ENCODE measurements around the gene EFCAB8. TPM values are rescaled to one million over a fixed set of nuclear protein-coding genes. Genes with fewer than 3 reads are reported as not detected.

The EFCAB8 gene
- total and polyA plus RNA-seq, 2 donors from 2014 or later, result 0.13 TPM; not detected in 1

- Histone ChIP-seq H3K9me3 (ENCODE audit: control insufficient read depth in 2 of 3, insufficient read depth in 1 of 3, low read length in 3 of 3) (no peaks in the 10 kb centered on the region), H3K27ac (ENCODE audit: low read depth in 2 of 2, low read length in 2 of 2) (no peak overlapping the region), H3K36me3 (ENCODE audit: control insufficient read depth in 2 of 3, insufficient read depth in 3 of 3, low read length in 3 of 3) (no peaks in the 10 kb centered on the region), H3K4me3 (ENCODE audit: low read length in 3 of 3) (no peak overlapping the region), H3K27me3 (ENCODE audit: control insufficient read depth, insufficient read depth, low read length) (no peaks in the 10 kb centered on the region), H3K4me1 (ENCODE audit: control insufficient read depth in 2 of 3, insufficient read depth in 2 of 3, low read depth in 1 of 3, low read length in 3 of 3) (no peaks in the 10 kb centered on the region), H3K9ac (ENCODE audit: low read length in 3 of 3) (no peak overlapping the region)
- FAIRE-seq, result no peak
- intact Hi-C loops (cut with DNase I), result no loop called here
- peak in 1 of 5 donors; percentile 43 for DNase-seq
- no peak for TF ChIP-seq CTCF (IDR thresholded peaks at IDR 0.05; ENCODE audit: borderline replicate concordance, extremely low read depth, insufficient read depth)
Observed at GRCh38 chr20:32968478-32969241, 109.9 kb downstream of the EFCAB8 start.

DNA sequence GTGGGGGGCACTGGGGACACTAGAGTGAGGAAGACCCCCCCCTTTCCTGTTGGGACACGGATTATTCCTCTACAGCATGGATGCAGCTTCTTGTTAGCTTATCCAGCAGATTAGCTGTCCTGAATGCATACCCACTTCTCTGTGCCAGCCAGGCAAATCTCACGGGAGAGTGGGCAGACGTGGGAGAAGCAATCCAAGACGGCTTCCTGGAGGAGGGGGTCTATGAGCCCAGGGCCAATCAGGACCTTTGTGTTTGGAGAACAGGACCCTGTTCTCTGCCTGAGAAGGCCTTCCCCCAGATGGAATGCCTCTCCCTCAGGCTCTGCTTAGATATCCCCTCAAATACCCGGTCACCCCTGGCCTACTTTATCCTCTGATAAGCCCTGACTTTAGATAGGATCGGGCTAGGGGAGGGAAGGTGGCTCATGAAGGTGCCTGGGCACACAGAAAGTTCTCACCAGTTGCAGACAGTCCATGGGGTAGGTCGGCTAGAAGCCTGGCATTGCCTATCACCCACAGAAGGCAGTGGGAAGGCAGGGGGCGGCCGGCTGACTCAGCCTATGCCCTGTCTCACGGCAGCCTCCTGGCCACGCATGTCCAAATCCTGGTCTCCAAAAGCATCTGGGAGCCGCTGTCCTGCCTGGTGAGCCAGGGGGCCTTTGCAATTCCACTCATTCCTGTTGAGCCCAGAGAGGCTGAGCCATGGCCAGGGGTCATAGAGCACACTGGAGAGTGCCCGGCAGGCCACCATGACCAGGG lies 110.8 kb downstream of the EFCAB8 start:
- no peaks in the 10 kb centered on the region for H3K4me1 ChIP-seq (ENCODE audit: control insufficient read depth in 2 of 3, insufficient read depth in 2 of 3, low read depth in 1 of 3, low read length in 3 of 3)
- DNase-seq (peak in 1 of 5 donors; percentile 66), FAIRE-seq (no peak)
- no peaks in the 10 kb centered on the region for H3K27me3 ChIP-seq (ENCODE audit: control insufficient read depth, insufficient read depth, low read length)
- no peaks in the 10 kb centered on the region for H3K36me3 ChIP-seq (ENCODE audit: control insufficient read depth in 2 of 3, insufficient read depth in 3 of 3, low read length in 3 of 3)
- no peak for TF ChIP-seq CTCF (IDR thresholded peaks at IDR 0.05; ENCODE audit: borderline replicate concordance, extremely low read depth, insufficient read depth)
- no peaks in the 10 kb centered on the region for H3K9me3 ChIP-seq (ENCODE audit: control insufficient read depth in 2 of 3, insufficient read depth in 1 of 3, low read length in 3 of 3)
- H3K4me3 ChIP-seq (ENCODE audit: low read length in 3 of 3), result no peak overlapping the region
- no peak overlapping the region for H3K9ac ChIP-seq (ENCODE audit: low read length in 3 of 3)
- H3K27ac ChIP-seq (ENCODE audit: low read depth in 2 of 2, low read length in 2 of 2), result no peak overlapping the region
- intact Hi-C loops (cut with DNase I), result no loop called here

DNA sequence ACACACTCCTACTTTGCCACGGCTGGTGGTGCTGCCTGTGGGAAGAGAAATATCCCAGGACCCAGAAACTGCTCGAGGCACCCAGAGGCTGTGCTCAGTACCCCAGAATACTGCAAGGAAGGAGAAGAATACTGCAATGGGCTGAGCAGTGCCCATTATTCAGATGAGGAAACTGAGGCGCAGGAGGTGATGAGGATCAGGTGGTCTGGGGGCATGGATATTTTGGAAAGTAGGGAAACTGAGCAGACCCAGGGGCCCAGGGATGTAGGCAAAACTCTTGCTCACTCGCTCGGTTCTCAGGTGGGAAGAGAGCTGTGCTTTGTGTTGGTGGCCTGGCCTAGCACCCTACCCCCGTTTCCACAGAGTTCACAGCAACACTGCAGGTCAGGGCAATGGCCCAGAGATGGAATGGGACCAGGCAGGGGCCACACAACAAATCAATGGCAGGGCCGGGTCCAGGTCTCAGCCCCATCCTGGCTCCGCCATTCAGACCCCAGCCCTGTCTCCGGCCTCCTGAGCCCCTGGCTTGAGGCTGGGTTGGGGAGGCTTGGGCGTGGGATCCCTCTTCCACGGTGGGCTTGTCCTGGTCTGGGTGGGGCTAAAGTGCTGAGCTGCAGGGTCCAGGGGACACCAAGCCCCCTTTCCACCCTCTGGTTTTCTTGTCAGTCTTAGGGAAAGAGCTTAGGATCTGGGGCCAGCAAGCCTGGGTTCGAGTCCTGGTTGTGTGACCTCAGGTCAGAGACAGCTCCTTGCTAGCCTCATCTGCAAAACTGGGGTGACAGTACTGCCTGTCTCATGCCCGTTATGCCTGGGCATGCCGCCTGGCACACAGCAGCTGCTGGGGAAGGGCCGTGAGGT lies 111.6 kb downstream of the EFCAB8 start:
- DNase-seq, result peak in 1 of 5 donors; percentile 42
- H3K9me3 ChIP-seq (ENCODE audit: control insufficient read depth in 2 of 3, insufficient read depth in 1 of 3, low read length in 3 of 3), result no peaks in the 10 kb centered on the region
- no peaks in the 10 kb centered on the region for H3K36me3 ChIP-seq (ENCODE audit: control insufficient read depth in 2 of 3, insufficient read depth in 3 of 3, low read length in 3 of 3)
- no peak overlapping the region for H3K4me3 ChIP-seq (ENCODE audit: low read length in 3 of 3)
- intact Hi-C loops (cut with DNase I), result no loop called here
- TF ChIP-seq CTCF (IDR thresholded peaks at IDR 0.05; ENCODE audit: borderline replicate concordance, extremely low read depth, insufficient read depth), result no peak
- H3K9ac ChIP-seq (ENCODE audit: low read length in 3 of 3), result no peak overlapping the region
- H3K27me3 ChIP-seq (ENCODE audit: control insufficient read depth, insufficient read depth, low read length), result no peaks in the 10 kb centered on the region
- no peak for FAIRE-seq
- no peak overlapping the region for H3K27ac ChIP-seq (ENCODE audit: low read depth in 2 of 2, low read length in 2 of 2)
- no peaks in the 10 kb centered on the region for H3K4me1 ChIP-seq (ENCODE audit: control insufficient read depth in 2 of 3, insufficient read depth in 2 of 3, low read depth in 1 of 3, low read length in 3 of 3)

Measured in kidney (tissue), 14 donors.